Left kidney (tissue), 2 donors: ENCODE measurements around the gene SCP2D1. TPM values are rescaled to one million over a fixed set of nuclear protein-coding genes. Genes with fewer than 3 reads are reported as not detected.

Source experiments
- DNase-seq: peaks from one replicate; pipeline ENCODE4 v3.0.0-alpha.2; 2013
- polyA plus RNA-seq: library from polyadenylated mRNA; unstranded; fragments of 120-200 nt; gene quantifications from one replicate; pipeline ENCODE4 v1.2.1, GENCODE V29; 2013; ENCODE audit not compliant: insufficient read length

Gene SCP2D1
- polyA plus RNA-seq, 1 donor = not detected

DNA sequence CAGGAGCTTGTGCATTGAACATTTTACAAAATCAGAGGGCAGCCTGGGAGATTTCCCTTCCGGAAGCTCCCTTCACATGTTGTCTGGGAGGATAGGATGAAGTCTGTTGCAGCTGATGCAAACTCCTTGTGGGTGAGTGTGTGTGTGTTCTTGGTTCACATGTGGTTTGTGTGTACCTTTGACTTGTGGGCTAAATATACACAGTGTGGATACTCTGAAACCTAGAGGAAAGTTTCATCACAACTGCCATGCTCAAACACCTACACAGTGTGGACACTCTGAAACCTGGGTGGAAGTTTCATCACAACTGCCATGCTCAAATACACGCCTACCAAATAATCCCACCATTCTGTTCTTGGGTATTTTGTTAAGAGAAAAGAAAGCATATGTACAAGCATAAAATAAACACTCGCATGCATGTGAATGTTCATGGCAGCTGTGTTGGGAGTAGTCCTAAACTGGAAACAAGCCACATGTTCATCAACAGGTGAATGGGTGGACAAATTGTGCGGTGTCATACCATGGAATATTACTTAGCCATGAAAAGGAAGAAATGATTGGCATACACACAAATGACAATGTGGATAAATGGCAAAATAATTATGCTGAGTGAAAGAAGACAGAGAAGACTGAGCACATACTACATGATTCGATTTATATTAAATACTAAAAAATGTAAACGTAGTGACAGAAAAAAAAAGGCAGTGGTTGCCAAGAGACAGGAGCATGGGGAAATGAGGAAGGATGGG lies 1.8 kb downstream of the SCP2D1 start:
- DNase-seq = no peak

DNA sequence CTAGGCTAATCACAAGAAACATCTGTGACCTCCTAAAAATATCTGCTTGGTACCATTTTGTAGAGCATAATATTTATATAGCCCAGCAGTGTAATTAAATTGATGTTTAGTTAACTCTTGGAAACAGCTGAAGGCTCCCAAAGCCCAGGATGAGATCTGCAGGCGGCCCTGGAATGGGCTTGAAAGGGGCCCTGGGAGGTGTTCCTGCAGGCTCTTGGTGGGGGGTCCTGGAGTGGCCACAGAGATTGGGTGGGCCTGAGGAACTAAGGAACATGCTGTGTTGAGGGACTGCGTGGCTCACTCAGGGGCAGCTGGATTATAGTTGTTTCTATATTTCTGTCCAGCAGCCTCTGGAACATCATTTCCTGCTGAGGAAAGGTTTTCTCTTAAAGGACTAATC lies 9.2 kb downstream of the SCP2D1 start:
- DNase-seq = no peak

DNA sequence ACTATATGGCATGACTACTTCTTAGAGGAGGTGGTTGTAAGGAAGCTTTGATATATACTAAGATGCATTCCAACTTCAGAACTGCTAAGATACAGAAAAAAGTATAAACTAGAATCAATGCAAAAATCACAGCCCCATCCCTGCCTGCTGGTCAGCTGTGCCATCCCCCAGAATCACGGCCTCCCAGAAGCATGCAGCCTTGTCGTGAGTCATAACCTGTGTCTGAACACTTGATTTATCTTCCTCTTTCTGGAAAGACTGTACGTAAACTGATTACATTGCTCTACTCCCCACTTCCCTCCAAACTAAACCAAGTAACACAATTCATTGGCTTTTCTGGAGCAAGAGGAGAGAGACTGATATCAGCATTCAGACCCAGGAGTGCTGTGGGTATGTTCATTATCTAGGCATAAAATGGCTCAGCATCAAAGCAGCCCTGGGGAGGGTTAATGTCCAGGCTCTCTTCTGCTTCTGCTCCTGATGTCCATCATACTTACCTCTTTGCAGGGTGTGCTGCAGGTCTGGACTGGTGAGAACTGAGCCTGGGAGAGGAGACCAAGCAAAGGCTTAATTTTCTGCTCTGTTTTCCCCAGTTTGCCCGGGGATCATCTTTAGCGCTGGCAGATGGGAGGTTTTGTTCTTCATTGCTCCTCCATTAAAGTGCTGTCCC lies 18.4 kb downstream of the SCP2D1 start:
- DNase-seq = no peak

DNA sequence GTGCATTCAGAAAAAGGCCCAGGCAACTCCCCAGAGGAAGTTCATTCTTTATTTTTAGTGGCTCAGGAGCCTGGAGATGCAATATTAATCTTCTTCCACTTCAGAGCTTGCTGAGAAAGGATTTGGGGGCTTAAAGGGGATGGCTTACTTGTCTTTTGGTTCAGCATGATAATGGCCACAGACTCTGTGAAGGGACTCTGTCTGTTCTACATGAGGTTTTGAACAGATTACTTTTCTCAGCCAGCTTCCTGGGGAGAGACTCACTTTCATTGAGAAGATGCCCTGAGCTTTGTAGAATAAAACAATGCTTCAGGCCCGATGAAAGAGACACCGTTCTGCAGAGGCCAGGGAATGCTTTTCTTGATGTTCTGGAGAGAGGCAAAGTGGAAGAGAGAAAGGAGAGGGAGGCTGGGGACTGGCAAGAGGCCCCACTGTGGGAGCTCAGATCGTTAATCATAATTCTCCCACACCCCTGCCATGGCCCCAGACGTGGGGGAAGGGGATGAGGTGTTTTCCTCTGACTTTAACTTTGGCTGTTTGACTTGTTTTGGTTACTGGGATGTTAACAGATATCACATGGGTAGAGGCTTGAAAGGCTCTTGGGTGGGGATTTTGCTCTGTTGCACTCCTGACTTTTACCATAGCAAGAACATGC lies 19.1 kb downstream of the SCP2D1 start:
- no peak for DNase-seq

DNA sequence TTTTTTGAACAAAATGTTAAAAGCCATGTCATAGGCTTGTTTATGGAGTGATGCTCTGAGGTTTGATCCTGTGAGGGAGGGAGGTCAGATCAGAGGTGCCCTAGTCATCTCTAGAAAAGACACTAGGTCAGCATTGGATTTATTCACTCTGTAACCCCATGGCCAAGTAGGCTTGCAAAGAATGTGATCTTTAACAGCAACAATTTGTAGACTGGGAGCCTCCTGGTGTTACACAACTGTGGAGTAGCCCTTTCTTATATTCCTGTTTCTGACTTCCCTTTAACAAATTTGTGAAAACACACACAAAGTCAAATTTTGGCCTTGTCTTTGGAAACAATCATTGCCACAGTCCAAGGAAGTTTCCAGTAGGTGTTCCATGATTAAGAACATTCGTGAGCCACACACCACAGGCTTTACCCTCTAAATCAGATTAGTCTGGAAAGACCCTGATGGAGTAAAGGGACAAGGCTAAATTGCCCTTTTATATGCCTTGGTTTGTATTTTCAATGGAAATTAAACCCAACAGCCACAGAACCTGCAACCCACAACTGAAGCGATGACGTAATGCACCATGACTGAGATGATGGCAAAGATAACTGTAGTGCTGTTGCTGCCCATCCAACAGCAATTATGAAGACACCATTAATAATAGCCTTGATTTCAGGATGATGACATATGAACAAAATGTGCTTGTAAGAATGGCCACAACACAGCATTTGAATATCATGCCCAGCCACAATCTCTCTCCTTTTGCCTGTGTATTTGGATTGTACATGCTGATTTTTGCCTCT lies 22.1 kb downstream of the SCP2D1 start:
- no peak for DNase-seq

DNA sequence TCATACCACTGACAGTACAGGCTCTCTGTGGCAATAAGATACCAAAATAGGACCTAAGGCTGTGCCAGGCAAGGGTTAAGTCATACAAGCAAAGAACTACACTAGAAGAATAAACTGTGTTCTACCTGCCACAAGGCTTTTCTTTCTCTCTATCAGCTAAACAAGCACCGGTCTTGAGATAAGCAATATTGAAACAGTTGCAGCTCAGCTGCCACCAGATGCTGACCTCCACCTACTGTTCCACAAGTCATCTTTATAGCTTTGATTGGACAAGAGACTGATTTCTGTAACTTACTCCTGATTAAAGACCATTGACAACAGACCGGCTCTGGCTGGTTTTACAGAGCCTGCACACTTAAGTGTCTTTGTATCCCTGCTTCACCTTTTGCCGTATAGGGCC lies 24.1 kb downstream of the SCP2D1 start:
- no peak for DNase-seq

DNA sequence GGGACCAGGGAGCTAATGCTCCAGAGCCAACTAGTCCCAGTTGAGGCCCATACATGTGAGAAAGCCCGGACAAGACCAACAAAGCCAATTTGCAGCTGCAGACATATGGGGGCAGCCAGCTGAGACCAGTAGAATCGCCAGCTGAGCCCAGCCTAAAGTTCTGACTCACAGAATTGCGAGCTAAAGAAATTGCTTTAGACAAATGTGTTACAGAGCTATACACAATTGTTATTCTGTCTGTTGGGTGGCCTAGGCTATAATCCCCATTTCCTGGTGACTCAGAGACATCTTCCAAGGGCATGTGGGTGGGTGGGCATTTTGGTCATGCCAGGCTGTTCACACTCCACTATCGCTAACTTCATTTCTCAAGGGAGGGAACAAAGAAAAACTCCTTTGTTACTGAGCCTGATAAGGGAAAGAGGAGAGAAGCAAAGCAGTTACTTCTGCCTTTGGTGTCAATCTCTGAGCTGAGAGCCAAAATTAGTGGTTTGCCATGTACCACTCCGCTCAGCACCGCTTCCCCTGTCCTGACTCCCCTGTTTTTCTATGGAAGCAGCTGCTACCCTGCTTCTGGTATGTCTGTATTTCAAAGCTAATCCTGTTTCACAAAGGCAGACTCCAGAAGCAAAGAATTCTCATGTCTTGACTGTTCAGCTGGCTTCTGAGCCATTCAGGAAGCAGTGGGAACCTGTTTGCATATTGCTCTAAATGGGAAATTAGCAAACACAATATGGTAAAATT lies 26.1 kb downstream of the SCP2D1 start:
- DNase-seq = no peak

DNA sequence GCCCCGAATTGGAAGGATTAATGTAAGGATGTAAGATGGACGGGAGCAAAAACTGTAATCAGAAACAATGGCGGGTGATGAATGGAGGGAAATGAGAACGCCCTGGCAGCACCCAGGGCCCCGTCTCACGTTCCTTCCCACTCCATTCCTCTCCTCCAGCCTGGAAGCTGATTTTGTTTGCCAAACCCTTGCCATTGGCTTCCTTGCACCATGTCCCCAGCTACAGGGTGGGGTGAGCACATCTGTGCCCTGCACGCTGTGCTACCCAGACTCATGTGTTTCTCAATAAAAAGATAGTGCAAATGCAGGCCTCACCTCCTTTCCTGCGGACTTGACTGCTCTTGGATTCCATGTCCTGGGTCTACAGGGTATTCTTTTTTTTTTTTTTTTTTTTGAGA lies 26.7 kb downstream of the SCP2D1 start:
- no peak for DNase-seq

DNA sequence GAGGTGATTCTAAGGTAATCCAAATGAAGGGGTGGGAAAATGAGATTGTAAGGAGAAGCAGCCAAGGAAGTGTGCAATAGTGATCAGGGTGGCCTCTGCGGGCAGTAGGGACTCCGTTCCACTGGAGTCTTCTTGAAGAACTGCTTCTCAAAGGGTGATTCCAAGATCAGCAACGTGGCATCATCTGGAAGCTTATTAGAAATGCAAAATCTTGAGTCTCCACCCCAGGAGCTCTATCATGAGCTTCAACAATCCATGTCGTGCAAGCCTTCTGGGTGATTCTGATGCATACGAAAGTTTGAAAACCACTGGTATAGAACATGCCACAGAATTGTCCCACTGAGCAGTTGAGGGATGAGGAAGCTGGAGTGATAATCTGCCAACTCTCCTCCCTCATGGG lies 31.4 kb downstream of the SCP2D1 start:
- no peak for DNase-seq

DNA sequence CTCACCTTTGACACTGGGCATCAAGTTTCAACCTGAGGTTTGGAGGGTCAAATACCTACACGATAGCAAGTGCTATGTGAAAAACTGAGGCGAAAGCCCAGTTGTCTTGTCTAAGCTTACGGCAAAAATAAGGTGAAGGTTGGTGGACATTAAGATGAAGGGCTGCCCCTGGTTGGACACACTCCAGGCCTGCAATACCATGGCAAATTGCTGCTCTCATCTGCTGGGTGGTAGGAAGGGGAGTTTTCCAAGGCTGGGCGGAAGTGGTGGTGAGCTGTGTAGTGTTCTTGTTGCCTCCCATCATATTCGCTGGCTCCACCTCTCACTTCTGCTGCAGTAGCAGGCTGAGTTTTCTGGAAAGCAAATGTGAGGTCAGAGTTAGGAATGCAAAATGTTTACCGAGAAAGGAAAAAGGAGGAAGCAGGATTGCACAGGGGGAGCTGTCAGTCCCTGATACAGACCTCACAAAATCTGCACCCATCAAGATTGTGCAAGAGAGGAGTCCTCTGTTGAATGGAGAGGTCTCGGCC lies 33.7 kb downstream of the SCP2D1 start:
- DNase-seq = no peak

DNA sequence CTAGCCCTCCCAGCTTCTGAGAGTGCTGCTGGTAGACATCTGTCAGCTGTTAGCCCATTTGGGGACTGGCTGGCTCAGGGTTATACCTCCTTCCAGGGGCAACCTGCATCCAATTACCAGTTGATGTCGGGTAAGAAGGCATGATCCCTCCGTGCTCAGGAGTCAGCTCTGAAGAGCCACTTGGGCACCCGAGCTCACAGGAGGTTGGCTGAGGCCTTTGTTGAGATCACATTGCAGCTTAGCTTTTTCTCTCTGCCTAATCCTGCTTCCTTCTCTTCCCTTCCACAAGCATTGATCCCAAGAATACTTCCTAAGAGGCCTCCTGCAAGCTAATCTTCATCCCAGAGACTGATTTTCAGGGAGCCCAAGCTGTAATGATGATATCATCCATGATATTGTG lies 35.5 kb downstream of the SCP2D1 start:
- no peak for DNase-seq

DNA sequence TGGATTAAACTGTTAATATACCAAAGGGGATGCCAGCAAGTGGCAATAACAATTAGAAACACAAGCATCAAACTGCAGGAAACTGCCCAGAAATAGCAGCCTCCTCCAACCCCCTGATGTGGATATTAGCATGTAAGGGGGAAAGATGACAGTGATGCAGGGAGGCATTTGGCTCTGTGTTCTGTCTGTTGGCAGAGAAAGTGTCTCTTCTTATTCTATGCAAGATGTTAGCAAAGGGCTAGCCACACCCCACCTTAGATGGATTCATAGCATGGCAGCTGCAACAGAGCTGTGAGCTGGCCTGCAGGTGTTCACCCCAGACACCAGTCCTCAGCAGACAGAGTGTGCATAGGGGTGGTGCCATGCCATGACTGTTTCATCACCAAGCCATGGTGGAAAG lies 38.0 kb downstream of the SCP2D1 start:
- DNase-seq = no peak

DNA sequence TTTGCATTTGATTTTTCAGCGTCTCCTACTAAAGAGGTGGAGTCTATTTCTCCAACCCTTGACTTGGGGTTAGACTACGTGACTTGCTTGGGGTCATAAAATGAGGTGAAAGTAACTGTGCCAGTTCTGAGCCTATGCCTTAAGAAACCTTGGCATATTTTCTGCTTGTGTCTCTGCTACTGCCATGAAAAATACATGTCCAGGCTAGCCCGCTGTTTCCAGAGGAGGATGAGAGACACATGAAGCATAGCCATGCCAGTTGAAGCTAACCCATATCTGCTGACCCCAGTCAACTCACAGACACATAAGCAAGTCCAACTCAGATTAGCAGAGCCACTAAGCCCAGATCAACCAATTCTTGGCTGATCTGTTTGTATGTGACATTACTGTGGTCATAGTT lies 38.7 kb downstream of the SCP2D1 start:
- DNase-seq = no peak

DNA sequence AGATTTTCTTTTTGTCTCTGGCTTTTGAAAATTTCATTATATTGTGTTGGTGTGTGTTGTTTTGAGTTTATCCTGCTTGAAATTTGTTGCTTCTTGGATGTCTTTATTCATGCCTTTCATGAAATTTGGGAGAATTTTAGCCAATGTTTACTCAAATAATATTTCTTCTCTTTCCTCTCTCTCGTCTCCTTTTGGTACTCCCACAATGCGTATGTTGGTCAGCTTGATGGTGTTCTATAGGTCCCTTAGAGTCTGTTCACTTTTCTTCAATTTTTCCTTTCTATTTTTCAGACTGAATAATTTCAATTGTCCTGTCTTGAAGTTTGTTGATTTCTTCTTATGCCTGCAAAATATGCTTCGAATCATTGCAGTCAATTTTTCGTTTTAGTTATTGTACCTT lies 39.6 kb downstream of the SCP2D1 start:
- DNase-seq = no peak

DNA sequence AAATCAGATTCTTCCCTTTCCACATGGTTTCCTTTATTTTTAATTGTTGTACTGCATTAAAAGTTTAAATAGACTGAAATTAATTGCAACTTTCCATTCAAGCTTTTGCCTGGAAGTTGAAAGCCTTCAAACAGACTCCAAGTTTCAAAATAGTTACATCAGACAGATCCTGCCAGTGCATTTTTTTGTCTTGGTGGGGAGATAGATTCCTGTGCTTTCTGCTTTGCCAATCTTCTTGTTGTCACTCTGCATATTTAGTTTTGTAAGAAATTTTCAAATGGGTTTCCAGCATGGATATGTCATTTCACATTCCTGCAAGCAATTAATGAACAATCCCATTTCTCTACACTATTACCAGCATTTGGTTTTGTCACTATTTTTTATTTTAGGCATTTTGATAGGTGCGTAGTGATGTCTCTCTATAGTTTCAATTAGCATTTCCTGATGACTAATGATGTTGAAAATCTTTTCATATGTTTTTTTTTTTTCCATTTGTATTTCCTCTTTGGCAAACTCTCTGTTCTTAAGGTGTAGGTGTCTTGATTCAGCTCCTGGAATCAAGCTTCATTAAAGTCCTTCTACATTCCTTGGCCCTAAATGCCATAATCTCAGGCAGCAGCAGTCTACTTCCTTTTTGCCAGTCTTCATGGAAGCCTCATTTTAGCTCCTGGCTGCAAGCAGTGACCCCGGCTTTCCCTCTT lies 40.5 kb downstream of the SCP2D1 start:
- DNase-seq = no peak

DNA sequence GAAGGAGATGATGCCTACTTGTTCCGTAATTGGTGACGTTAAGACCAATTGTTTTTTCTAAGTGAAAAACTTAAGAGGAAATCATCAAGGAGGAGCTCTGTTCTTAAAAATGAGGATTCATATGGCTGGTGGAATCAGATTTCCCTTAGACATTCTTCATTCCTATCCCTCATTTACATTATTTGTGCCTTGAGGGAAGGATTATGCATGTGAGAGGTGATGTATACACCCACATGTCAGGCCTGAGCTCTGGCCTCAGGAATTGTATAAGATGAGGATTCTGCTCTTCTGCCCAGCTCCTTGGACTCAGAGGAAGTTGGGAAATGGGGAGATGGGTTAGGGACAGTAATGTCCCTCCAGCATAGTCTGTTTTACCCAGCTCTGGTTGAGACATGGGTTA lies 42.3 kb downstream of the SCP2D1 start:
- DNase-seq = no peak

DNA sequence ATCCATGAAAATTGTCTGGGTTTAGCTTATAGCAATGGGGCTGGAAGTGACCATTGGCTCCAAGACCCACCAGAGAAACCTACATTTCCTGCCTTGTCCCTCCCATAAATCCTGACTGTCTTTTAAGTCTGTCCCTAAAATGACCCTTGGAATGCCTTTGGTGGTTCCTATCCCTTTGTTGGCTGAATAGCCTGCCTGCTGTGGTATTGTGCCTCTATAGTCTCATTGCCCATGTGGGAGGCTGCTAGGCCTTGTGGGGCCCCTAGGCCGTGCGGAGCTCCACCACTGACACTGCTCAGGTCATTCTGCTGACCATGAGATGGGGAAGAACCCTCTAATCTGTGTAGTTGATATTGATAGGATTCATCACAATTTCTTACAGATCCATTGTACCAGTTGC lies 43.3 kb downstream of the SCP2D1 start:
- no peak for DNase-seq

DNA sequence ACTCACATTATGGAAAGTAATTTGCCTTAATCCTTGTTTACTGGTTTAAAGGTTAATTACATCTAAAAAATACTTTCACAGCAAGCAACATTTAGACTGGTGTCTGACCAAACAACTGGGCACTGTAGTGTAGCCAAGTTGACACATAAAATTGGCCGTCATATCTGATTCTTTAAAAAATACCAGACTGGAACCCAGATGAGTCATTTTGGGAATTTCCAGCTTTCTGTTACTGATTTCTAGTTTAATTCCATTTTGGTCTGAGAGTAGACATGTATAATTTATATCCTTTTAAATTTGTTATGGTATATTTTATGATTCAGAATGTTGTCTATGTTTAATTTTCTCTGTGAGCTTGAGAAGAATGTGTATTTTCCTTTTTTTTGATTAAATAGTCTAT lies 44.1 kb downstream of the SCP2D1 start:
- no peak for DNase-seq

DNA sequence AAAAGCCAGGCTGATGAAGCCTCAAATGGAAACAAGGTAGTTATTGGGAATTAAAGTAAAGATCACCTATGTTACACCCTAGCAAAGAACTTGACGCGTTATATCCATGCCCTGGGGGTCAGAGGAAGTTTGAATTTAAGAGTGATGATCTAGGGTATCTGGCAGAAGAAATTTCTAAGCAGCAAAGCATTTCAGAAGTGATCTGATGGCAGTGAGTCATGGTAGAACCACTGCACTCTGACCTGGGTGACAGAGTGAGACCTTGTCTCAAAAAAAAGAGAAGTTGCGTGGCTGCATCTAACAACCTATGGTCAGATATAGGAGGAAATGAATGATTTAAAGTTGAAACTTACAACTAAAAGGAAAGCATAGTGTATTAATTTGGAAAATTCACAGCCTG lies 45.2 kb downstream of the SCP2D1 start:
- DNase-seq = no peak
